Lung (tissue), 12 donors: ENCODE data around the gene ATP8B3. TPM values are rescaled to one million over a fixed set of nuclear protein-coding genes. Genes with fewer than 3 reads are reported as not detected.

Experiments
- ATAC-seq: fragments of 200-7000 bp; cut with Tn5 transposase; one replicate; pipeline ENCODE4 v1.9.1; 2020; ENCODE audit warnings: moderate number of reproducible peaks; ENCODE audit not compliant: insufficient read depth, low FRiP score
- DNase-seq, 3 donors: peaks; one replicate each; pipeline ENCODE4 v3.0.0-alpha.2; 2013 to 2017
- H3K27ac ChIP-seq, 2 donors: one replicate each; pipeline ENCODE4 v1.5.1; 2013; ENCODE audit warnings: mild to moderate bottlenecking in 2 of 2, moderate library complexity in 2 of 2, control low read depth in 1 of 2, inconsistent platforms in 1 of 2, low read depth in 1 of 2, low read length in 1 of 2
- H3K27me3 ChIP-seq, 3 donors: one replicate each; pipeline ENCODE4 v1.5.1; 2013; ENCODE audit warnings: low read length in 2 of 3; ENCODE audit not compliant: control insufficient read depth in 3 of 3, insufficient read depth in 3 of 3
- H3K36me3 ChIP-seq, 4 donors: one replicate each; pipeline ENCODE4 v1.5.1; 2013; ENCODE audit warnings: low read length in 4 of 4, mild to moderate bottlenecking in 1 of 4, moderate library complexity in 1 of 4; ENCODE audit not compliant: control insufficient read depth in 4 of 4, insufficient read depth in 4 of 4
- H3K4me1 ChIP-seq, 5 donors: one replicate each; pipeline ENCODE4 v1.5.1; 2013; ENCODE audit warnings: low read length in 5 of 5, mild to moderate bottlenecking in 2 of 5, moderate library complexity in 1 of 5; ENCODE audit not compliant: control insufficient read depth in 5 of 5, insufficient read depth in 5 of 5
- H3K4me3 ChIP-seq: one replicate; pipeline ENCODE4 v1.5.1; 2013; ENCODE audit warnings: mild to moderate bottlenecking, control low read depth, moderate library complexity
- H3K9ac ChIP-seq, 2 donors: one replicate each; pipeline ENCODE4 v1.5.1; 2013; ENCODE audit warnings: low read length in 2 of 2, control low read depth in 1 of 2; ENCODE audit not compliant: insufficient read depth in 1 of 2
- H3K9me3 ChIP-seq, 4 donors: one replicate each; pipeline ENCODE4 v1.5.1; 2013; ENCODE audit warnings: low read length in 3 of 4, mild to moderate bottlenecking in 1 of 4, moderate library complexity in 1 of 4; ENCODE audit not compliant: control insufficient read depth in 4 of 4, insufficient read depth in 3 of 4
- WGBS, 2 donors: extraction: QIAGEN DNeasy Blood & Tissue Kit; methylation state at CpG; one replicate each; pipeline ENCODE4 v1.1.7; 2013; 5-methylcytosine and 5-hydroxymethylcytosine counted together
- polyA plus RNA-seq, 2 donors: library from polyadenylated mRNA; stranded (reverse); fragments of 200-250 nt; gene quantifications; one replicate each; pipeline ENCODE4 v1.2.1, GENCODE V29; 2013
- total RNA-seq, 2 donors: library from RNA; depleted of rRNA in 1 of 2; stranded (reverse); fragments of >200 nt in 1 of 2; gene quantifications; one replicate each; pipeline ENCODE4 v1.2.1, GENCODE V29; 2014 to 2021
- TF ChIP-seq, protein P1 (sequence below): IDR thresholded peaks from 2 replicates; pipeline ENCODE4 v1.5.1; 2012; ENCODE audit warnings: mild to moderate bottlenecking; ENCODE audit errors: control extremely low read depth, extremely low read depth
- donor health status: control.
- donor health status: control.
- donor health status: Bipolar disorder and iron deficiency.
- donor health status: healthy.
- donor health status: DM: yes; HTN: yes; CAD: no.

The ATP8B3 gene
- total and polyA plus RNA-seq, 4 donors: 0.69 to 2.4 (median 1.8) TPM

DNA sequence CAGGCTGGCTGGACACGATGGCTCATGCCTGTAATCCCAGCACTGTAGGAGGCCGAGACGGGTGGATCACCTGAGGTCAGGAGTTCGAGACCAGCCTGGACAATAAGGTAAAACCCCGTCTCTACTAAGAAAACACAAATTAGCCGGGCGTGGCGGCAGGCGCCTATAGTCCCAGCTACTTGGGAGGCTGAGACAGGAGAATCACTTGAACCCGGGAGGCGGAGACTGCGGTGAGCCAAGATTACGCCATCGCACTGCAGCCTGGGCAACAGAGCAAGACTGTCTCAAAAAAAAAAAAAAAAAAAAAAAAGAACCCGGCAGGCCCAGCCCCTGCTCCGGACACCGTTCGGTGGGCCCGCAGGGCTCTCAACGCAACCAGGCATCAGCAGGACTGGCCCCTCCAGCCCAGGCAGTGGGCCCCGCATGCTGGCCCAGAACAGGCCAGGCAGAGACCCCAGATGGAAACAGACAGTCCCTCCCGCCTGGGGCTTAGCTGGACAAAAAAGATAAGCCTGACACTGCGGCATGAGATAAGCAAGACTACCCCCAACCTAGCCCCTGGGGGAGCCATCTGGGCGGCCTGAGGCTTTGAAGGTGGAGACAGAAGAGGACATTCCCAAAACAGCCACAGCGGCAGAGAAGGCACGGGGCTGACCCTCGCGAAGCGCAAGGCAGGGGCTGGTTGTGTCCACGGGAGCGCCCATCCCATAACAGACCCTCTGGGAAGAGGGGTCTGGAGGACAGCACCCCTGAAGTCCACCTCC is 24.6 kb upstream of the ATP8B3 start:
- H3K9ac ChIP-seq: no peak overlapping the region
- TF ChIP-seq, protein P1, sequence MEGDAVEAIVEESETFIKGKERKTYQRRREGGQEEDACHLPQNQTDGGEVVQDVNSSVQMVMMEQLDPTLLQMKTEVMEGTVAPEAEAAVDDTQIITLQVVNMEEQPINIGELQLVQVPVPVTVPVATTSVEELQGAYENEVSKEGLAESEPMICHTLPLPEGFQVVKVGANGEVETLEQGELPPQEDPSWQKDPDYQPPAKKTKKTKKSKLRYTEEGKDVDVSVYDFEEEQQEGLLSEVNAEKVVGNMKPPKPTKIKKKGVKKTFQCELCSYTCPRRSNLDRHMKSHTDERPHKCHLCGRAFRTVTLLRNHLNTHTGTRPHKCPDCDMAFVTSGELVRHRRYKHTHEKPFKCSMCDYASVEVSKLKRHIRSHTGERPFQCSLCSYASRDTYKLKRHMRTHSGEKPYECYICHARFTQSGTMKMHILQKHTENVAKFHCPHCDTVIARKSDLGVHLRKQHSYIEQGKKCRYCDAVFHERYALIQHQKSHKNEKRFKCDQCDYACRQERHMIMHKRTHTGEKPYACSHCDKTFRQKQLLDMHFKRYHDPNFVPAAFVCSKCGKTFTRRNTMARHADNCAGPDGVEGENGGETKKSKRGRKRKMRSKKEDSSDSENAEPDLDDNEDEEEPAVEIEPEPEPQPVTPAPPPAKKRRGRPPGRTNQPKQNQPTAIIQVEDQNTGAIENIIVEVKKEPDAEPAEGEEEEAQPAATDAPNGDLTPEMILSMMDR: no peak
- peaks cover 0 to 18% (median 0%) of the 10 kb centered on the region in 5 donors for H3K4me1 ChIP-seq
- no peak overlapping the region for H3K4me3 ChIP-seq
- WGBS, 2 donors: 90 to 94% methylated on average over 29 to 31 of the region's 31 CpGs
- no peak for DNase-seq
- H3K9me3 ChIP-seq: no peaks in the 10 kb centered on the region
- no peak overlapping the region for H3K27ac ChIP-seq
- no peaks in the 10 kb centered on the region for H3K27me3 ChIP-seq
- peaks cover 0 to 6% (median 0%) of the 10 kb centered on the region in 4 donors for H3K36me3 ChIP-seq
- ATAC-seq: no peak

DNA sequence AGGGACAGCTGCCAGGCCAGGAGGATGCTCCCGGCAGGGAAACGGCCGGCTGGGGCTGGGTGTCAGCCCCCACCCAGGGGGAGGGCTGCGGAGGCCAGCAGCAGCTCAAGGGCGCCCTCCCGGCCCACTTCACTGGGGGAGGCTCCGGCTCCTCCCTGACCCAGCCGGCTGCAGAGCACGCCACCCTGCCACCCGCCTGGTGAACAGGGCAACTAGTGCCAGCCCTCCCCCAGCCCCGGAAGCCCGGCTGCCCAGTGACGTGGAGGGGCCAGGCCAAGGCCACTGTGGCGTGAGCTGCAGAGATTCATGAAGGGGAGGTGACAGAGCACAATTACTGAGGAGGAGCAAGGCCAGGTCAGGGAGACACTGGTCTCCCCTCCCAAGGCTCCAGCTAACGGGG is 21.5 kb upstream of the ATP8B3 start:
- Histone ChIP-seq H3K4me3 (no peak overlapping the region), H3K36me3 (peaks cover 0 to 14% (median 0%) of the 10 kb centered on the region in 4 donors), H3K4me1 (peaks cover 0 to 12% (median 0%) of the 10 kb centered on the region in 5 donors), H3K9me3 (no peaks in the 10 kb centered on the region), H3K27ac (no peak overlapping the region), H3K27me3 (no peaks in the 10 kb centered on the region), H3K9ac (no peak overlapping the region)
- no peak for DNase-seq
- TF ChIP-seq, protein P1: no peak
- 71 to 85% methylated on average over 15 of the region's 15 CpGs for WGBS, 2 donors
- ATAC-seq: no peak

DNA sequence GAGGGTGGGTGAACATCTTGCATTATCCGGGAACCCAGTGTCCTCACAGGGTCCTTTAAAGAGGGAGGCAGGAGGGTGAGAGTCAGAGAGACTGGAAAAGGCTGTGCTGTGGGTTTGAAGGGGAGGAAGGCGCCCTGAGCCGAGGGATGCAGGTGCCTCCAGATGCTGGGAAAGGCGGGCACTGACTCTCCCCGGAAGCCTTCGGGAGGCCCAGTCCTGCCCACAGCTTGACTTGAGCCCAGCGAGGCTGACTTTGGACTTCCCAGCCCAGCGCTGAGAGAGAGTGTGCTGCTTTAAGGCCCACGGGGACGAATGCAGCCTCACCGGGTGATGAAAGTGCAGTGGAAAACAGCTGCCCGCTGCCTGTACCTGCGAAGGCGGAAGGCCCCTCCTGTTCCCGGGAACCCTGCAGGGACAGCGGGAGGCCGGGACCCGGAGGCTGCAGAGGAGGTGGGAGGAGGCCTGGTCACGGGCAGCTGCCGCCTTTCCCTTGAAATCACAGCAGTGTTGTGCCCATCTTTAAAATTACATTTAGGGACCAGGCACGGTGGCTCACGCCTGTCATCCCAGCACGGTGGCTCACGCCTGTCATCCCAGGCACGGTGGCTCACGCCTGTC is 20.1 kb upstream of the ATP8B3 start:
- DNase-seq (no peak), ATAC-seq (no peak)
- Histone ChIP-seq H3K36me3 (peaks cover 0 to 27% (median 0%) of the 10 kb centered on the region in 4 donors), H3K9ac (no peak overlapping the region), H3K4me3 (no peak overlapping the region), H3K9me3 (no peaks in the 10 kb centered on the region), H3K27ac (no peak overlapping the region), H3K4me1 (peaks cover 0 to 8% (median 0%) of the 10 kb centered on the region in 5 donors), H3K27me3 (no peaks in the 10 kb centered on the region)
- WGBS, 2 donors: 91 to 96% methylated on average over 26 of the region's 26 CpGs
- TF ChIP-seq, protein P1: no peak
